Fibroblast of gingiva (primary cell): ENCODE results near the gene LYPD6B.
A peak's percentile ranks its signal among the peaks of the same experiment; 100 is the strongest.

Experiments
- DNase-seq: peaks from one replicate; pipeline ENCODE4 v3.0.0-alpha.2; 2011; ENCODE audit warnings: low read depth

Gene LYPD6B

DNA sequence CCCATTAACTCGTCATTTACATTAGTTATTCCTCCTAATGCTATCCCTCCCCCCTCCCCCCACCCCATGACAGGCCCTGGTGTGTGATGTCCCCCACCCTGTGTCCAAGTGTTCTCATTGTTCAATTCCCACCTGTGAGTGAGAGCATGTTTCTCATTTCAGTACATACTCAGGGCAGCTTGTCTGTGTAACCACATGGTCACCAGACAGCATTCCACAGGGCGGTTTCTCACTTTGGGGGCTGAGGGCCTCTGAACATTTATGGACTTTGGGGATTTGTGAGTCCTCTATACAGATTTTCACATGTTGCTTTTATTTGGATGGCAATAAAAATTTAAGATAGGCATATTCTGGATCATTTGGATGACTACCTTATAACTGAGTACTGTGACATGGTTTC lies 84.0 kb downstream of the LYPD6B start:
- DNase-seq: no peak

DNA sequence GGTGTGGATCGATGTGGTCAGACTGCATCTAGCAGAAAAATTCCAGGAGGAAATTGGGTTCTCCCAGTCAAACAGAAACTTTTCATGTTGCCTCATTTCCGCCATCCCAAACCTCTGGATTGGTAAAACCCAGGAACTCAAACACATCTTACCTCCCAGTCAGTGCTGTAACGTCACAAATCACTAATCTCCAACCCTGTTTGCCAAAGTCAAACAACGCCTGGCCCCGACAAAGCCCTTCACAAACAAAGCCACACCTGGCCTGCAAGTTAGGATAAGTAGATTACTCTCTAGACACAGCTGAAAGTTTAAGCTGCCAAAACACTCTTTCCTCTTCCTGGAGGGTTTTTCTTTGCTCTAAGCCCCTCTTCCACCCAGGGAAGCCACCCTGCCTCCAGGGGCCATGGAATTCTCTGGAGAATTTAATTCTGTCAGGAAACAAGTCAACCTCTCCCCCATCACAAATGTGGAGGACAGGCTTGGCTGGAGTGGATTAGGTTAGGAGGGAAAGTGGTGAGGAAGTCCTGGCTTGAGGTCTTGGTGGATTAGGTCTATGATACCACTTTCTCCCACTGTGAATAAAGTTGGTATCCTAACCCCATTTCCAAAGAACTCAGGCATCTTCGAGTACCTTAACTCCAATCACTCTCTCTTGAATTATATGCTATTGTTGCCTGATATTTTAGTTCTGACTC lies 86.7 kb downstream of the LYPD6B start:
- DNase-seq: no peak

- DNase-seq: no peak
Measured at GRCh38 chr2:149129433-149129832, 90.9 kb downstream of the LYPD6B start.

DNA sequence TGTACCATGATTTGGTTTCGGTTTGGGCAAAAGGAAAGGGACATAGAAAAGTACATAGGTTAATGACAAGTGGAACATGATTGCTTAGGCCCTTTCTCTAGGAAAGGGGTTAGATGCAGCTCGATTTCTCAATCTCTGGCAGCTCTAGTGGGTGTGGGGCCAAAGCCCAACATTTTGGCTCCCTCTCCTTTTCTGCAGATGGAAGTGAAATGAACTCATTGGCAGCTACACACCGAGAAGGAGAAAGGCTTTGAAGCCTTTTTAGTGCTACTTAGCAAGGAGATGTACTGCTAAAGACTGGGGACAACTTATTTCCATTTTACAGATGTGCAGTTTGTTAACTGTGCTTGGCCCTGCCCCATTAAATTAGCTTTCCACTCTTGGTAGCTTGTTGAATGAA lies 93.8 kb downstream of the LYPD6B start:
- no peak for DNase-seq

DNA sequence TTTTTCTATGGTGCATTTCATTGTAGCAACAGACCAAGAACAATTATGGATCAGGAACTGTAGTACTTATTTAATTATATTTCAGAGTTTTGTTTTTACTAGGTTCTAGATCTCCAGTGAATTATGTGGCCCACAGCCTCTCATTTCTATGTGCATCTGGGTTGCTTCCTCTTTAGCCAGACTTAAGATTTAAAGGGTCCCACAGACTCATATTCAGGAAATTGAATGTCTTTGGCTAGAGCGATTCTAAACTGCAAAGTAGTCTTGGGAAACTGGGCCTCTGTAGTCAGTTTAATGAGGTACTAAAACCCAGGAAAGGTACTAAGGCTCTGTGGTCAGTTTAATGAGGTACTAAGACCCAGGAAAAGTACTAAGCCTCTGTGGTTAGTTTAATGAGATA lies 94.4 kb downstream of the LYPD6B start:
- DNase-seq: no peak

DNA sequence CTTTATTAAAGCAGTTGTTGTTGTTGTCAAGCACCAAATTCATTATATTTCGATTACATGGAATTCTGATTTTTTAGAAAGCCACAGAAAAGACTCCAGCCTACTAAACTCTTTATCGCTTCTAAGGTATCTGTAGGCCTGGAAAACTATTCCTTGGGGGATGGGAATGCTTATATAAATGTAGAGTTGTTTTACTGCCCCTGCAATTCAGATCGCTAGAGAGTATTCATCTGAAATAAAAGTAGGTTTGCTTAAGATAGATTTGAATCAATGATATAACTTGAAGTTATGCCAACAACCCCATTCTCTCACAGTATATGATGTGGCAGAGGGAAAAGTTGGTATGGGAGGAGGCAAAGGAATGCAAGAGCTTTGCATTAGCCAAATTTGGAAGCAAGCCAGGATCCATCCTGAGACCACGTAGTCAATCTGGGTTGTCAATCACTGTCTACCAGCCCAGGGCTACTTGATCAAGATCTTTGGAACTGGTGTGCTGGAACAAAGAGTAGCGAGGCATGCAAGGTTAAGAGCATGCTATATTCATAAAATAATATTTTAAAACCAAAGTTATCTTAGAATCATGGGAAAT lies 95.9 kb downstream of the LYPD6B start:
- DNase-seq: no peak

DNA sequence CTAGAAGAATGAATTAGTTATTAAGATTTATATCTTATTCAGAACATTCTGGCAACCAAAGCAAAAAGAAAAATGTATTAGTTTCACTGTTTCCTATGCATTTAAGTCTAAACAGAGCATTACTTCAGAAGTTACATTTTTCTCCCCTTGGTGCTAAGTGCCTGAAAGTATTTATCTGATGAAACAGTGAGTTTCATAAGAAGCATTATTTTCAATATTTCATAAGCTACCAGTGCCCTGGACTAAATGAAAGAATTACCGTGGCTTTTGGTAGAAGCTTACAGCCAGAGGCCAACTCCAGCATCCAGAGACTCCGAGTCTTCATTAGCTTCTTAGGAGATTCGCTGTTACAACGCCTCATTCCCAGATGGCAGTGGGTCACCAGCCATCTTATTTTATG lies 97.6 kb downstream of the LYPD6B start:
- no peak for DNase-seq

DNA sequence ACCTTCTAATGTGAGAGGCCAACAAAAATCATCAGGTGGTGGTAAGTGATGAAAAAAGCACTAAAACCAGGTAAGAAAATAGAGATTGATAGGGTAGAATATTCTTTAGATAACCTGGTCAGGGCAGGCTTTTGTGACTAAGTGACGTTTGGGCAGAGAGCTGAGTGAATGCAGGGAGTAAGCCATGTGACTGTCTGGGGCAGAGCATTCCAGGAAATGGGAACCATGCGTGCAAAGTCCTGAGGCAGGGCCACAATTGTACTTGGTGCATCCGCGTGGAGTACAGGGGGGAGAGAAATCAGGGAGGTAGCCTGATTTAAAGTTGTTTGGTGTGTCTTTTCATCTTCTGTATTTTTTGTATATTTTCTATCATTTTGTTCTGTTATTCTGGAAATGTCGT lies 102.5 kb downstream of the LYPD6B start:
- DNase-seq: no peak

DNA sequence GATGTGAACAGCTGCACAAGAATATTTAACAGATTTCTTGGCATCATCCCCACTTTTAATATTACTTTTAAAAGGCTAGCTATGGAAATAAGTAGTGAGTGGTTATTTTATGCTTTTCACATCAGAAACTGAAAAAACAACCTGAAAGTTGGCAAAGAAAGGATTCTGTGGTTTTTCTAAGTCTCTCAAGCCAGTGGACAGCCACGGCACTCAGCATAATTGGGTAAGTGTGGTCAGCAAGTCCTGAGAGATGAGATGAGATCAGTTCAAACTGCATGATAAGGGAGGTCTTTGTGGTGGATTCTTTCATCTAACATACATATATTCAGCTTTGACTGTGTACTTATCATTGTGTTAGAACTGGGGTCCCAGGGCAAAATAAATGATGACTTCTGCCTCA lies 105.2 kb downstream of the LYPD6B start:
- DNase-seq: no peak

DNA sequence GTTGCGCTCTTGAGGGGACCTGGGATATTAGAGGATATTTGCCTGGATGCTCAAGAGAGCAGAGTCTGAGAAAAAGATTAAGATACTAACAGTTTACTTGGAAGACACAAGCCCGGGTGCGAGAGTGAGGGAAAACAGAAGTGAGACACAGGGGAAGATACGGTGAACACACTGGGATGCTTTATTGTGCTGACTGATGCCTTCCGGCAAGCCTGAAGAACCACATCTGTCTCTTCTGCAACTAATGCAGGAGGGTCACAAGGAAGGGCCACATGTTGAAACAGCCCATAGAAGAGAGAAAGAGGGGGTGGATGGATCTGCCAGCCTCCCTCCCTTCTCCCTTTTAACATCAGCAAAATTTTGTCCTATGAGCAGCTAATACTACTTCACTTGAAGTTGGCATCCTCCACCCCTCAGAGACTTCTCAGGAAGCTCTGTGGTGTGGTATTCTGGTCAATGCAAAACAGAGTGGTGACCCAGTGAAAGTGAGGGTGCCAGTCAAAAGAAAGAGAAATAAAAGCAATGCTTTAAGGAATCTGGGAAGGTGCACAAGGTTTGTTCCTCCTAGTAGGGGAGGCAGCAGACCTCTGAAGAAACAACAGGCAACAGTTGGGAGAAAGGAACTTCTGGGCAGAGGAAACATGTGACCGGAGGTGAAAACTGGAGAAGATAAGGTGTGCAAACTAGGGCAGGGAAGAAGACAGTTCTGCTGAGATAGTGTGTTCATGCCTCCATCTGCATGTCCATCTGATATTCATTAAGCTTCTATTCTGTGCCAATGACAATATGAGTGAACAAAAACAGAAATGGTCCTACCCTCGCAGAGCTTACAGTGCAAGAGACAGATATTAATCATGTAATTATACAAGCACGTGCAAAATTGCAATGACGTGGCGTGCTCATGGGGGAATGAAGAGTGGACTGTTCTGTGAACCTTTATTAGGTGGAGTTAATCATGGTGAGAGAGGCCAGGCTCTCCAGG lies 107.1 kb downstream of the LYPD6B start:
- DNase-seq: peak; percentile 1

DNA sequence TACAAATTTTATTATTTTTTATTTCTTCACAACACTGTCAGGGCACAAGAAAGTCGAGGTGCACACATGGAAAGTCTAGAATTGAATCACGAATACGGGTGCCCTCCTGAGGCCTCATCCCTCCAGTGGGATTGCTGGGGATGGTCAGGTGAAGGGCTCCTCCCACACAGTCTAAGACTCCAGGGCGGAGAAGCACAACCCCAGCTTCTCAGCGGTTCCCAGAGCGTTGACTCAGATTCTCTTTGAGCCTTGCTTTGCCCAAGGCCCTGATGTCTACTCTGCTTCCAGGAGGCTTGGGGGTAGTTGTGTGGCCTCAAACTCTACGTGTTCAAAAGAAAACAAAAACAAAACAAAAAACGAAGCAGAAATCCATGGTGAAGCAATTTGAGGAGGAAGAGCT lies 108.4 kb downstream of the LYPD6B start:
- no peak for DNase-seq

DNA sequence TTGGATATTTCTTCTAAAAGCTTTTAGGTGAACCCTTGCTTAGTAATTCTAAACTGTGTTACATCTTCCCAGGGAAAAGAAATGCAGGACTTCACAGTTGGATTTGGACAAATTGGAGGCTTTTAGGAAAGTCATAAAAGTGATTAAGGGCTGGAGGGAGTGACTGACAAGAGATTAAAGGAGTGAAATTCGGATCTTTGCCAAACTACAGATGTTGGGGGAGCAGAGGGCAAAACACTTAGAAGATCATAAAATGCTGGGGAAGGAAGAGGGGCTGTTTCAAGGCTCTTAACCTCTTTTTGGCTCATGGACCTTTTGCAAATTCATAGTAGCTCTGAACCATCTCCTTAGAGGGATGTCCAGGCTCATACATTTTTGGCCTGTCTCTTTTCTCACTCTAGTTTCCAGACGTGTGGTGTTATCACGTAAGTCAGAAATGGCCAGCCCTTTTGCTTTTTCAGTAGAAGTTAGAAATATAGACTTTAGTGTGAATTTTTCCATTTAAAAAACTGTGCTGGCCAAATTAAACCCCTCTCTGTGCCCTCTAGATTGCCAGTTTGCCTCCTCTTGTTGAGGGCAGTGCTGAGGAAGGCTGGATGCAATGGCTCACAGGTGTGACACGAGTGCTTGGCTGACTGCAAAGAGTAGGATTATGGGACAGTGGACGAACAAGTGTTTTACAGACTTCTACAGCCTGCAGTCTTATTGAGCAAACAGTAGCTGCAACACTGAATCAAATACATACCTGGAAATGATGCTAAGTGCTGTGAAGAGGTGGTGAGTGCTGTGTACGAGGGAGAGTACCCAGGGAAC lies 109.9 kb downstream of the LYPD6B start:
- no peak for DNase-seq

DNA sequence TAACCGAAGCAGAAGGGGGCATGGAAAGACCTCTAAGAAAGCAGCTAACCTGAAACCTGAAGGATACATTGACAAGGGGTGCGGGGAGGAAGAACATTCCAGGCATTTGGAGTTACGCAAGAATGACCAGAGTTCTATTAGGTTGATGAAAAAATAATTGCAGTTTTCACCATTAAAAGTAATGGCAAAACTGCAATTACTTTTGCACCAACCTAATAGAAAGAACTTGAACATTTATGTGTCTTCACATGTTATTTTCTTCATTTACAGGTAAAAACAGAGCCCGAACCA lies 110.5 kb downstream of the LYPD6B start:
- DNase-seq: no peak

- DNase-seq: no peak
Measured at GRCh38 chr2:149152469-149152953, 114.0 kb downstream of the LYPD6B start.

GRCh38 chr2:149155196-149155969 lies 116.9 kb downstream of the LYPD6B start:
- no peak for DNase-seq

DNA sequence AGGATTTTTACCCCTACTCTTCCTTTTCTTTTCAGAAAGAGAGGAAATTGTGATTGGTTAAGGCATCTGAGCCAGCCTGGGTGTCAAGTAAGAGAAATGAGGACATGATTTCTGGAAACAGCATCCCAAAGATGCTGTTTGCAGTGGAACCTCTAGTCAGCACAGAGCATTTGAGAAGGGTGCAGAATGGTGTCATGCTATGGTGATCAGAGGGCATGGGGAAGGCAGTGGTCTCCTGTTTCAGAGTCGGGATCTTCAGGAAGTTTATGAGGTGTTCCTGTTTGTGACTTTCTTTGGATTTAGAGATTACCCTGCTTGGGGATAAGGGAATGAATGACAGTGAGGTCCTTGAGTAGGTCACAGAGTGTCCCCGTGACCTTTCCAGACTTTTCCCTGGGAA lies 117.5 kb downstream of the LYPD6B start:
- no peak for DNase-seq

DNA sequence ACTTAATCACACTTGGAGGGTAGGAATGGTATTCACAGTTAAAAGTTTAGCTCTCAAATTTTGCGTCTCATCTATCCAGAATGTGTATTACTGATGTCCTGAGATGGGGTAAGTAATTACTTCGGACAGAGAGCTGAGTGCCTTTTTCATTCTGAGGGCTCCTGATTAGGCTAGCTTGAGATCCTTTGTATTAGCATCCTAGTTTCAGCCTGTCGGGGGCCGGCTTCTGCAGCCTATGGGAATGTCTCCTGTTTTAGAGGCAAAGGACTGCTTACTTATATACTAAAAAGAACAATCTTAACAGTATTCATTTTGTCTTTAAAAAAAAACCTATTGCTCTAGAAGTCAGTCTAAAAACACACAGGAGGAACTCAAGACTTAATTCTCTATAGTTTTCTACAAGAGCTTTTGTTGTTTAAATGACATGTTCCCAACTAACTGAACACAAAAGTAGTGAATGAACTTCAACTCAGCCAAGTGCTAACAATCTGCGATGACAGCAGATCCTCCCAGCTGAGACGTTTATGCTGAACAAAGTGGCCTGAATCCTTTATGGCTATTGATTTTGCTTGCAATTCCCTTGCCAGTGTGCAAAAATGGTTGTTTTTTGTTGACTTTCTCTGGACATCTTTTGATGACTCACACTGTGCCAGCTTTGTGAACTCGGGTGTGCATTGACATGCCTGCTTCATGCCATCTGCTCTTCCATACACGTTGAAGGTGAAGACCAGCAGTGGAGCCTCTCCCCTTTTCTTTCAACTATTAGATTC lies 118.7 kb downstream of the LYPD6B start:
- no peak for DNase-seq

- no peak for DNase-seq
Measured at GRCh38 chr2:149158957-149159356, 120.5 kb downstream of the LYPD6B start.

DNA sequence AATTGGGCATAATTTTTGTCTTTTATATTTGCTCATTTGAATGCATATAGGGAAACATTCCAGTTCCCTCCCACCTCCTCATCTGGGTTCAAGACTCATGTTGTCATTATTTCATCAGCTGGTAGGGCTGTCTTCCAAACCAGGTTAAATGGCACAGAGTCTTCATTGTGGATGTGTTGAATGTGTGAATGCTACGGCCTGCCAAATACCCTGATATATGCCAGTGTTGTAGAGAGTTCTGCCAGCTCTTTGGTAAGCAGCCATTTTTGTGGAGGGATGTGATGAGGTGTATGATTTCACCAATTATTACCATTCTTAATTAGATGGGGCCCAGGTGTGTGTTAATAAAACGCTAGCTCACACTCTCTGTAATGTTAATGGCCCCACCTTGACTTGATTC lies 121.7 kb downstream of the LYPD6B start:
- DNase-seq: no peak

DNA sequence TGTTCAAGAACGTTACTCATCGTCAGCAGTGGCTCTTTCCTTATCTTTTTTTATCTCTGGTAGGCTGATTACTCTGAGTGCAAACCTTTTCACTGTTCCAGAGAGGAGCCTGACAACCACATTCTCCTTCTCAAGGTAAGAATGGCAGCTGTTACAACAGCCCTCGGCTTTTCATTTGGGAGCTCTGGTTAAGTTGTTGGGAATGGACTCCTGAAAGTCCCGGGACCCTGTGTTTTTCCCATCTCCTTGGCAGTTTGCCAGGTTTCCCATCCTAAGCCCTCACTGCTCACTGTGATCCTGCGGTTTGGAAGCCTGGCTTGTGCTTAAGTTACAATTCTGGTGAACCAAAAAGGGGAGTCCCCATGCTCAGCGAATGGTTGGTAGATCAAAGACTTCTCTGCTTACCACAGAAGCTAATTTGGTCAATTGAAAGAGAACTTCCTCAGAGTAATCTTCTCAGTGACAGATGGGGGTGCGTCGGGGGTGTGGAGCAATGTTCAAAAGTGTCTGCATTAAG lies 122.3 kb downstream of the LYPD6B start:
- no peak for DNase-seq
